ENCODE measurements around the gene SRPK2. TPM values are rescaled to one million over a fixed set of nuclear protein-coding genes. Genes with fewer than 3 reads are reported as not detected.
"Not testable (repeated sequence)": the region's sequence is repeated elsewhere in the genome, so short reads cannot be mapped to it uniquely, and the experiment has no call there.

The SRPK2 gene
- total RNA-seq, 1 donor from 2014 or later, result 54.1 TPM

DNA sequence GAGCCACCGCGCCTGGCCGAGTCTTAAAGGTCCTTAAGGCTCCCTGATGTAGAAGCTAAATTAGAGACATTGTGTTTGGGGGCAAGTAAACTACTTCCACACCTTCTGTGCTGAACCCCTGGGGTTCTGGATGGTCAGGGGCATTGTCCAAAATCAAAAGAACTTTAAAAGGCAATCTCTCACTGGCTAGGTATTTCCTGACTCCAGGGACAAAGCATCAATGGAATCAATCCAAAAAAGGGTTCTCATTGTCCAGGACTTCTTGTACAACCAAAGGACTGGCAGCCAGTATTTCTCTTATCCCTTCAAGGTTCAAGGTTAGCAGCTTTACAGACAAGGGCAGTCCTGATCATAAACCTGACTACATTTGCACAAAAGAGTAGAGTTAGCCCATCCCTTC lies 24.0 kb downstream of the SRPK2 start:
- Histone ChIP-seq H3K36me3 (no peaks in the 10 kb centered on the region), H3K27ac (no peak overlapping the region), H3K4me3 (no peak overlapping the region), H3K4me1 (no peaks in the 10 kb centered on the region), H3K9ac (no peak overlapping the region), H3K9me3 (ENCODE audit: low read depth) (no peaks in the 10 kb centered on the region), H3K27me3 (no peaks in the 10 kb centered on the region), H2AFZ (replicated peaks) (no peak overlapping the region), H3K4me2 (no peak overlapping the region), H4K20me1 (ENCODE audit: low read depth) (peaks cover 29% of the 10 kb centered on the region), H3F3A (ENCODE audit: low read depth) (no peaks in the 10 kb centered on the region), H3K79me2 (ENCODE audit: low read depth) (peaks cover 78% of the 10 kb centered on the region)
- H3K9me3 Mint-ChIP-seq, result peaks cover 45% of the 10 kb centered on the region
- DNase-seq (ENCODE audit: low spot score), result no peak
- H3K36me3 Mint-ChIP-seq, result peaks cover 40% of the 10 kb centered on the region
- no peak overlapping the region for H3K27ac Mint-ChIP-seq
- no peak overlapping the region for H3K4me3 Mint-ChIP-seq
- TF ChIP-seq EZH2phosphoT487 (IDR thresholded peaks at IDR 0.05) (no peak), CTCF (IDR thresholded peaks at IDR 0.05) (no peak), EZH2 (IDR thresholded peaks at IDR 0.05) (no peak)
- no peaks in the 10 kb centered on the region for H3K4me1 Mint-ChIP-seq
- peaks cover 7% of the 10 kb centered on the region for H3K27me3 Mint-ChIP-seq (ENCODE audit: insufficient read depth, low read depth)

GRCh38 chr7:105363657-105364056 lies 25.1 kb downstream of the SRPK2 start:
- not testable (repeated sequence) for DNase-seq (ENCODE audit: low spot score); H3K4me1 Mint-ChIP-seq; H3K9ac ChIP-seq; H2AFZ ChIP-seq (replicated peaks); H3K27ac ChIP-seq; H3K4me3 Mint-ChIP-seq; H3K27me3 ChIP-seq; H3F3A ChIP-seq (ENCODE audit: low read depth); H3K9me3 ChIP-seq (ENCODE audit: low read depth); H3K36me3 ChIP-seq; H3K4me3 ChIP-seq; H3K4me1 ChIP-seq; H3K27me3 Mint-ChIP-seq (ENCODE audit: insufficient read depth, low read depth); H3K4me2 ChIP-seq; H3K27ac Mint-ChIP-seq
- H3K9me3 Mint-ChIP-seq, result peaks cover 49% of the 10 kb centered on the region
- H3K36me3 Mint-ChIP-seq, result peaks cover 45% of the 10 kb centered on the region
- H3K79me2 ChIP-seq (ENCODE audit: low read depth), result peaks cover 75% of the 10 kb centered on the region
- peaks cover 19% of the 10 kb centered on the region for H4K20me1 ChIP-seq (ENCODE audit: low read depth)

- not testable (repeated sequence) for H3K4me3 ChIP-seq; H3K36me3 ChIP-seq; H3K4me1 ChIP-seq; H3K27ac Mint-ChIP-seq; H3K27ac ChIP-seq; H3K4me3 Mint-ChIP-seq; H3K9me3 ChIP-seq (ENCODE audit: low read depth); DNase-seq (ENCODE audit: low spot score); H3K27me3 Mint-ChIP-seq (ENCODE audit: insufficient read depth, low read depth); H2AFZ ChIP-seq (replicated peaks); H3K4me2 ChIP-seq; H3K27me3 ChIP-seq; H3K4me1 Mint-ChIP-seq; H3F3A ChIP-seq (ENCODE audit: low read depth); H4K20me1 ChIP-seq (ENCODE audit: low read depth); H3K9ac ChIP-seq
- H3K9me3 Mint-ChIP-seq, result peaks cover 50% of the 10 kb centered on the region
- peaks cover 75% of the 10 kb centered on the region for H3K79me2 ChIP-seq (ENCODE audit: low read depth)
- H3K36me3 Mint-ChIP-seq, result peaks cover 47% of the 10 kb centered on the region
Observed at GRCh38 chr7:105362685-105363084, 26.0 kb downstream of the SRPK2 start.

GRCh38 chr7:105361995-105362394 lies 26.7 kb downstream of the SRPK2 start:
- peaks cover 50% of the 10 kb centered on the region for H3K9me3 Mint-ChIP-seq
- not testable (repeated sequence) for H3F3A ChIP-seq (ENCODE audit: low read depth); H3K27me3 ChIP-seq; H3K36me3 ChIP-seq; H3K4me3 ChIP-seq; H3K4me1 Mint-ChIP-seq; H3K4me2 ChIP-seq; H2AFZ ChIP-seq (replicated peaks); H3K4me1 ChIP-seq; DNase-seq (ENCODE audit: low spot score); H3K9ac ChIP-seq; H3K4me3 Mint-ChIP-seq; H4K20me1 ChIP-seq (ENCODE audit: low read depth); H3K27me3 Mint-ChIP-seq (ENCODE audit: insufficient read depth, low read depth); H3K27ac ChIP-seq; H3K27ac Mint-ChIP-seq; H3K9me3 ChIP-seq (ENCODE audit: low read depth)
- peaks cover 47% of the 10 kb centered on the region for H3K36me3 Mint-ChIP-seq
- H3K79me2 ChIP-seq (ENCODE audit: low read depth), result peaks cover 75% of the 10 kb centered on the region

DNA sequence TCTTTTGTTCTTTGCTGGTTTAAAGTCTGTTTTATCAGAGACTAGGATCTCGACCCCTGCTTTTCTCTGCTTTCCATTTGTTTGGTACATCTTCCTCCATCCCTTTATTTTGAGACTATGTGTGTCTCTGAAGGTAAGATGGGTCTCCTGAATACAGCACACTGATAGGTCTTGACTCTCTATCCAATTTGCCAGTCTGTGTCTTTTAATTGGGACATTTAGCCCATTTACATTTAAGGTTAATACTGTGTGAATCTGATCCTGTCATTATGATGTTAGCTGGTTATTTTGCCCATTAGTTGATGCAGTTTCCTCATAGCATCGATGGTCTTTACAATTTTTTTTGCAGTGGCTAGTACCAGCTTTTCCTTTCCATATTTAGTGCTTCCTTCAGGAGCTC lies 28.6 kb downstream of the SRPK2 start:
- H3F3A ChIP-seq (ENCODE audit: low read depth); DNase-seq (ENCODE audit: low spot score); H3K9ac ChIP-seq; H3K4me2 ChIP-seq; H3K9me3 ChIP-seq (ENCODE audit: low read depth); H3K4me3 ChIP-seq; H3K27ac ChIP-seq; H3K27ac Mint-ChIP-seq; H3K4me3 Mint-ChIP-seq; H3K27me3 Mint-ChIP-seq (ENCODE audit: insufficient read depth, low read depth); H3K27me3 ChIP-seq; H3K36me3 ChIP-seq; H2AFZ ChIP-seq (replicated peaks): not testable (repeated sequence)
- peaks cover 21% of the 10 kb centered on the region for H4K20me1 ChIP-seq (ENCODE audit: low read depth)
- peaks cover 45% of the 10 kb centered on the region for H3K9me3 Mint-ChIP-seq
- peaks cover 78% of the 10 kb centered on the region for H3K79me2 ChIP-seq (ENCODE audit: low read depth)
- peaks cover 19% of the 10 kb centered on the region for H3K4me1 ChIP-seq
- H3K4me1 Mint-ChIP-seq, result peaks cover 10% of the 10 kb centered on the region
- peaks cover 35% of the 10 kb centered on the region for H3K36me3 Mint-ChIP-seq

Measured in neural progenitor cell (in vitro differentiated cells).